Testis (tissue), 3 donors: Measurements from ENCODE around the gene PSTPIP1. TPM values are rescaled to one million over a fixed set of nuclear protein-coding genes. Genes with fewer than 3 reads are reported as not detected.

ENCODE experiments used
- DNase-seq: peaks from one replicate; pipeline ENCODE4 v3.0.0-alpha.2; 2019
- H3K27ac ChIP-seq, 2 donors: fragments of 200-600 bp; sonication (generic); one replicate each; pipeline ENCODE4 v1.5.1; 2019
- H3K27me3 ChIP-seq: fragments of 200-600 bp; sonication (generic); one replicate; pipeline ENCODE4 v1.5.1; 2019
- H3K36me3 ChIP-seq: fragments of 200-600 bp; sonication (generic); one replicate; pipeline ENCODE4 v1.5.1; 2017; ENCODE audit warnings: low read depth; ENCODE audit errors: missing control alignments
- H3K4me1 ChIP-seq: fragments of 200-600 bp; sonication (generic); one replicate; pipeline ENCODE4 v1.5.1; 2019
- H3K4me3 ChIP-seq, 2 donors: fragments of 200-600 bp; sonication (generic); one replicate each; pipeline ENCODE4 v1.5.1; 2017 to 2019
- H3K9me3 ChIP-seq: fragments of 200-600 bp; sonication (generic); one replicate; pipeline ENCODE4 v1.5.1; 2017
- CTCF ChIP-seq, 3 experiments: fragments of 450-650 bp in 2 of 3; fragments of 200-600 bp in 1 of 3; sonication (generic) in 1 of 3; IDR thresholded peaks; one replicate each; pipeline ENCODE4 v1.5.1; 2016 to 2019; ENCODE audit warnings: antibody characterized with exemption in 3 of 3, mild to moderate bottlenecking in 2 of 3, moderate library complexity in 1 of 3
- POLR2A ChIP-seq: fragments of 450-650 bp; IDR thresholded peaks from one replicate; pipeline ENCODE4 v1.6.1; 2017; ENCODE audit warnings: antibody characterized with exemption, mild to moderate bottlenecking, moderate library complexity
- WGBS, 2 donors: methylation state at CpG; one replicate each; pipeline ENCODE4 v1.1.5; 2018; 5-methylcytosine and 5-hydroxymethylcytosine counted together
- intact Hi-C: fragments of 100-400 bp; cut with DNase I; formaldehyde crosslinking; loops from one replicate; pipeline ENCODE4 v1.15.1; 2023; ENCODE audit warnings: low total_unique reads
- polyA plus RNA-seq: library from polyadenylated mRNA; stranded (reverse); fragments of 350-450 nt; fragmentation: Illumina TruSeq; extraction: RNeasy Lipid Tissue Mini Kit (QIAGEN cat#74804); gene quantifications from one replicate; pipeline ENCODE4 v1.2.3, GENCODE V29; 2014; ENCODE audit warnings: low read depth, low replicate concordance; ENCODE audit not compliant: insufficient read depth
- total RNA-seq, 2 donors: library from RNA; depleted of rRNA; stranded (reverse); fragments of >200 nt; gene quantifications; one replicate each; pipeline ENCODE4 v1.2.3, GENCODE V29; 2016

The PSTPIP1 gene
- total and polyA plus RNA-seq, 3 donors from 2014 or later: 5.0 to 8.6 (median 7.9) TPM

- WGBS, 2 donors: 73% methylated on average over 1 of the region's 1 CpG
- no peak for DNase-seq
- Histone ChIP-seq H3K27me3 (no peaks in the 10 kb centered on the region), H3K27ac (no peak overlapping the region), H3K9me3 (no peaks in the 10 kb centered on the region), H3K36me3 (no peaks in the 10 kb centered on the region), H3K4me3 (no peak overlapping the region), H3K4me1 (peaks cover 9% of the 10 kb centered on the region)
- intact Hi-C loops: no loop called here
- TF ChIP-seq CTCF (IDR thresholded peaks at IDR 0.05) (no peak), POLR2A (no peak)
Observed at GRCh38 chr15:76976141-76976540, 18.8 kb upstream of the PSTPIP1 start.

- Histone ChIP-seq H3K9me3 (no peaks in the 10 kb centered on the region), H3K27ac (no peak overlapping the region), H3K27me3 (no peaks in the 10 kb centered on the region), H3K4me1 (peaks cover 9% of the 10 kb centered on the region), H3K4me3 (no peak overlapping the region), H3K36me3 (no peaks in the 10 kb centered on the region)
- DNase-seq: no peak
- WGBS, 2 donors: 92% methylated on average over 5 of the region's 5 CpGs
- no peak for TF ChIP-seq POLR2A
- TF ChIP-seq CTCF (IDR thresholded peaks at IDR 0.05): no peak
- intact Hi-C loops: no loop called here
Observed at GRCh38 chr15:76976572-76977270, 18.2 kb upstream of the PSTPIP1 start.

GRCh38 chr15:76978522-76979330, 16.2 kb upstream of the PSTPIP1 start:
- H3K4me1 ChIP-seq: no peaks in the 10 kb centered on the region
- DNase-seq: no peak
- 62% methylated on average over 12 to 18 of the region's 18 CpGs for WGBS, 2 donors
- no peaks in the 10 kb centered on the region for H3K36me3 ChIP-seq
- TF ChIP-seq CTCF (IDR thresholded peaks at IDR 0.05) (no peak), POLR2A (no peak)
- H3K27ac ChIP-seq: no peak overlapping the region
- intact Hi-C loops: no loop called here
- no peaks in the 10 kb centered on the region for H3K9me3 ChIP-seq
- no peaks in the 10 kb centered on the region for H3K27me3 ChIP-seq
- H3K4me3 ChIP-seq: peak overlapping the region in 1 of 2 donors; percentile 20

GRCh38 chr15:76979331-76979925, 15.5 kb upstream of the PSTPIP1 start:
- Histone ChIP-seq H3K4me1 (no peaks in the 10 kb centered on the region), H3K4me3 (peak overlapping the region in 1 of 2 donors; percentile 20), H3K36me3 (no peaks in the 10 kb centered on the region), H3K27me3 (no peaks in the 10 kb centered on the region), H3K9me3 (no peaks in the 10 kb centered on the region), H3K27ac (no peak overlapping the region)
- intact Hi-C loops: no loop called here
- WGBS, 2 donors: 73 to 82% methylated on average over 18 to 23 of the region's 23 CpGs
- DNase-seq: no peak
- TF ChIP-seq POLR2A: no peak
- TF ChIP-seq CTCF (IDR thresholded peaks at IDR 0.05): no peak
